A172 (cell line): Measurements from ENCODE around the gene RAD54L2. TPM values are rescaled to one million over a fixed set of nuclear protein-coding genes. Genes with fewer than 3 reads are reported as not detected.
"Not testable (repeated sequence)": the region's sequence is repeated elsewhere in the genome, so short reads cannot be mapped to it uniquely, and the experiment has no call there.

Experiments
- DNase-seq: peaks from one replicate; pipeline ENCODE4 v3.0.0-alpha.2; 2015; ENCODE audit warnings: low spot score
- total RNA-seq: library from RNA; depleted of rRNA; stranded (reverse); fragments of >200 nt; shearing (Covaris generic); gene quantifications from 2 replicates; pipeline ENCODE4 v1.2.3, GENCODE V29; 2014; rRNA removed

The RAD54L2 gene
- total RNA-seq, 1 experiment from 2014 or later, result 10.8 TPM

DNA sequence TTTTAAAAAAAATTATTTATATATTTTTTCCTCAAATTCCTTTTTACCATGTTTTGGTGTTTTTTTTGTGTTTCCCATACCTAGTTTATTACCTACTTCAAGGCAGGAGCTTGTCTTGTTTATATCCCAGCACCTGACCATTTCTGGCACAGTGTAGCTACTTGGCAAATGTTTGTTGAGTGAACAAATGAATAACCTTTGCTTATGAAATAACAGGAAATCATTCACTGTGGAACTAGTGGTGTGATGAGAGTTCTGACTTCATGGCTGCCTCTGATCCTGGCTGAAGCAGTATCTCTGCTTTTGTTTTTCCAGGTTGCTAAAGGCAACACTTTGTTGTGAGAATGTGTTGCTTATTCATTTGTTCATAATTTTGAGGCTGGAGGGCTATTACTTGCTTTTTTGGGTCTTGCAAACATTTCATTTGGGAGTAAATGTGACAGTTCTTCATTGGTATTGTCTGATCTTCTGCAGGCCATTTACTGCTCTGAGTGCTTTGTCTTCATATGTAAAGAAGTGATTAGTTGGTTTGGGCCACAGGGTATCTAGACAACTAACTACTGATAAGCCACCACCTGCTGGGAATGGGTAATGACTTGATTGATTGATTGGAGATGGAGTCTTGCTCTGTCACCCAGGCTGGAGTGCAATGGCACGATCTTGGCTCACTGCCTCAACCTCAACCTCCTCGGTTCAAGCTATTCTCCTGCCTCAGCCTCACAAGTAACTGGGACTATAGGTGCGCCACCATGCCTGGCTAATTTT, 5.7 kb downstream of the RAD54L2 start:
- DNase-seq, result no peak

DNA sequence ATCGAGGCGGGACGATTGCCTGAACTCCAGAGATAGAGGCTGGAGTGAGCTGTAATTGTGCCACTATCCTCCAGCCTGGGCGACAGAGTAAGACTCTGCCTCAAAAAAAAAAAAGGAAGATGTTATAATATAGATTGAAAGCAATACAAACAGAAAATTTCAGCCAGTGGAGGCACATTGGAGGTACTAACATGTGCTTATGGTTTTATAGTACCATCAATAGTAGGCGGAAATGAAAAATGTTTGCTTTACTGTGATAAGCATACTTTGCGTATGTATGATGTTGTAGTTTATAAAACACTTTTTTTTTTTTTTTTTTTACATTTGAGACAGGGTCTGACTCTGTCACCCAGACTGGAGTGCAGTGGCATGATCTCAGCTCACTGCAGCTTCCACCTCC, 8.8 kb downstream of the RAD54L2 start:
- no peak for DNase-seq

DNA sequence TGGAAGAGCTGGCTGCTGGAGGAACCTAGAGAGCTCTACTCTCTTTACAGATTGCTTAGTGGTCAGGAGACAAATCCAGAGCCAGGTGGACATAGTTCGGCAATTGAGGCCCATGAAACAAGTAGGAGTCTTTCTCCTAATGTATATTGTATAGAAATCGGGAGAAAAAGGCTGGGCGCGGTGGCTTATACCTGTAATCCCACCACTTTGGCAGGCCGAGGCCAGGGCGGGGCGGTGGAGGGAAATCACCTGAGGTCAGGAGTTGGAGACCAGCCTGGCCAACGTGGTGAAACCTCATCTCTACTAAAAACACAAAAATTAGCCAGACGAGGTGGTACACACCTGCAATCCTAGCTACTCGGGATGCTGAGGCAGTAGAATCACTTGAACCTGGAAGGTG, 10.8 kb downstream of the RAD54L2 start:
- no peak for DNase-seq

DNA sequence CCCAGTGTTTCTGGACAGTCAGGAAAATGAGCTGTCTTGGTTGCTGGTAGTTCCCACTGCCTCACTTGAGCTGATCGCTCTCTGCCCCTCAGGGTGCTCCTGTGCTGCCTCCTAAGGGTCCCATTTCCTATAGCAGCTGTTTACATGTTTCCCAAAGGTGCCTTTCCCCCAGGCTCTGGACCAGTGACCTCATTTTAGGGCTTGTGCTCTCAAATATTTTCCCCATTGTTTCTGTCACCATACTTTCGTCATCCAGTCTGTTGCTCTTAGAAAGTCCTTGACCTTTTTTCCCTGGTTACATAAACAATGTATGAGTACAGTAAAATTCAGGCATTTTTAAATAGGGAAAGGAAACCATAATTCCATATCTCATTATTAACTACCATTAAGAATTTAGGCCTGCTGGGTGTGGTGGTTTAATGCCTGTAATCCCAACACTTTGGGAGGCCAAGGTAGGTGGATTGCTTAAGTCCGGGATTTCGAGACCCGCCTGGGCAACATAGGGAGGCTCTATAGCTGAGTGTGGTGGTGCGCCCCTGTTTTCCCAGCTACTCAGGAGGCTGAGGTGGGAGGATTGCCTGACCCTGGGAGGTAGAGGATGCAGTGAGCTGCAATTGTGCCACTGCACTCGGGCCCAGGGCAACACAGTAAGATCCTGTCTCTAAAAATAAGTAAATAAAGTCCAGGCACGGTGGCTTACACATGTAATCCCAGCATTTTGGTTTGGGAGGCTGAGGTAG, 11.7 kb downstream of the RAD54L2 start:
- no peak for DNase-seq

DNA sequence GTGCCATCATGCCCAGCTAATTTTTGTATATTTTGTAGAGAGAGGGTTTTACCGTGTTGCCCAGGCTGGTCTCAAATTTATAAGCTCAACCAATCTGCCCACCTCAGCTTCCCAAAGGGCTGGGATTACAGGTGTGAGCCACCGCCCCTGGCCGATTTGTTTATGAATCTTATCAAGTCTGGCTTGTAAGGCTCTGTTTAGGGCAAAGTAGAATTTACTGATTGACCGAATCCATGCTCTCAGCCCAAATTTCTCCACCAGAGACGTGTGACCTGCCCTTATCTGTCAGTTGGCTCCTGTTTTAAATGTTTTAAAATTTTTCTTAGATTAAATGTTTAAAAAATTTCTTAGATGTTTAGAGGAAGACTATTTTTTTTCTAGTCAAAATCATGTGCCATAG, 19.5 kb downstream of the RAD54L2 start:
- DNase-seq, result no peak

DNA sequence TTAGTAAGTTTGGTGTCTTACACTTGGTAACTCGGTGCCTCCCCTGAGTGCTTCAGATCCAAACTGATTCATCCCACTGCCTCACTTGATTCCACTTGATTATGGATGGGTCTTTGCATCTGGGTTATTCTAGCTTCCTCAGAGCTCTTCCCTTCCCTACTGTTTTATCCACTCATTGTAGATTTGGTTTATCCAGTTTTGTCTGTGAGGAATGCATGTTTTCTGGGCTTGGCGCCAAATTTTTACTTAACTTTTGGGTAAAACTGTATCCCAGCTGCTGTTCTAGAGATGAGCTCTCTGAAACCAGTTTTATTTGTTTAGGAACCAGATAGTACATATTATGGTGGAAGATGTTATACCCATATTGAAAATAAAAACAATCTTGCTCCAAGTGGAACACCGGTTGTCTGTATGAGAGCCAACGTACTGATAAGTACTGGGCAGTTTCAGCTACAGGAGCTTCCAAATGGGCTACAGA, 20.9 kb downstream of the RAD54L2 start:
- no peak for DNase-seq

DNA sequence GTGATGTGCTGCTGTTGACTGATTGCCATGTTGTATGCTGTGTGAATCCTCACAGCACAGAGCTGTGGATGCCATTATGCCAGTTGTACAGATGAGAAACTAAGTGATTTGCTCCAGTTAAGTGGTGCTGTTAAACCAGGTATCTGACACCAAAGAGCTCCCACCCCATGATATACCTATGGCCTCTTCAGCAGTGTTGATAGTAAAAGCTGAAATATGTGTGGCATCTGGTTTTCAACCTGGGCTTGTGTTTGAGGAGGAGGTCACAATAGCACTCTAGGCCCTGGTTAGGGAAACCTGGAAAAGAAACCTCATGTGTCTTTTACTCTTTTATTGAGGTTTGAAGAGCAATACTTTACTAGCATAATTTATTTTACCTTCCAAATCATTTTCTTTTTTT, 21.4 kb downstream of the RAD54L2 start:
- DNase-seq, result no peak

DNA sequence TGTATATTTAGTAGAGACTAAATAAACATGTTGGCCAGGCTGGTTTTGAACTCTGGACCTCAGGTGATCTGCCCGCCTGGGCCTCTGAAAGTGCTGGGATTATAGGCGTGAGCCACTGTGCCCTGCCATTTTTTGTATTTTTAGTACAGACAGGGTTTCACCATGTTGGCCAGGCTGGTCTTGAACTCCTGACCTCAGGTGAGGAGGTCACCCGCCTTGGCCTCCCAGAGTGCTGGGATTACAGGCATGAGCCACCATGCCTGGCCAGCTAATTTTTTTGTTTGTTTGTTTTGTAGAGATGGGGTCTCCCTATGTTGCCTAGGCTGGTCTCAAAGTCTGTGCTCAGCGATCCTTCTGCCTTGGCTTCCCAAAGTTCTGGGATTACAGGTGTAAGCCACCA, 23.9 kb downstream of the RAD54L2 start:
- not testable (repeated sequence) for DNase-seq

DNA sequence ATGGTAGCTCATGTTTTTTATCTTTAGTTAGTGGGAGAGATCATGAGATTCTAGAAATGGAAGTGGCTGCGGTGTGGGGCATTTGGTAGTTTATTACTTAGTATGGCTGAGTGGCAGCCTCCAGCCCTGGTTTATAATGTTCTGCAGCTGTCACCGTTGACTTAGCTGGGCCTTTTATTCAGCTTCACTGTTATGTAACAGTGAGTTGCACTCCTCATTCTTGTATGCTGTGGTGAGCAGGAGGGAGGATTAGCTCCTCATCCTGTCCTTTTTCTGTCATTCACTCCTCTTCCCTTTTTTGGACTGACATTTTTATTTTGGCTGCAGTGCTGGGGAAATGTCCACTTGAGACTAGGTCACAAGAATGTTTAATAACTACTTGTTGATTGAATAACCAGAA, 29.5 kb downstream of the RAD54L2 start:
- no peak for DNase-seq

DNA sequence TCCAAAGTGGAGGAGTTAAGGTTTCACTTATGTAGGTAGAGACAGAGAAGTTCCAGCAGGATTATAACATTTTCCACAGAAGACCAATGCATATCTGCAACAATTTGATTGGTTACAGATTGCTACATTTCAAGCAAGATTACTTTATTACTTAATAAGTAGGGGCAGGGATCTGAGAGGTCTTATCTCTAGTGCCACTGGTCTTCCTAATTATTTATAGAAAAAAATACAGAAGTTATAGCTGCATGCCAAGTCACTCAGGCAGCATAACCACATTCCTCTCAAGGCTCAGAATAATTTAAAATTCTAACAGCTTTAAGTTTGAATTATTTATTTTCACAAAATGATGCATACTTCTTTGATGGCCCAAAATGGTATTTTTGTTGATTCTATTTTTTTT, 30.5 kb downstream of the RAD54L2 start:
- no peak for DNase-seq

DNA sequence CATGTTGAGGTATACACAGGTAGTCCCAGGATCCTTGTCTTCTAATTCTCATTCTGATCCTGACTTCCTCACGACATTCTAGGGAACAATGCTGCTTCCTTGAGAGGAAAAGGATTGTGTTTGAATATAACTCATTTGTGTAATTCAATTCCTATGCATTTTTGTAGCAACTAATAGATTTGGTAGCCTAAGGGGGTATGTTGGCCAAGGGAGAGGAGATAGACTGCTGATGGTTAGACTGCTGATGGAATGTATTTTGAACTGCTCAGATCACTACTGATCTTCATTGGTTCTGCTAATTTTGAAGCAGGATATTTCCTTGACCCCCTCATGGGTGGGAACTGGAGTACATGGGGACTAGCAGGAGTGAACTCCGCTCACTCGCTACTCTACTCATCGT, 39.7 kb downstream of the RAD54L2 start:
- DNase-seq, result no peak

DNA sequence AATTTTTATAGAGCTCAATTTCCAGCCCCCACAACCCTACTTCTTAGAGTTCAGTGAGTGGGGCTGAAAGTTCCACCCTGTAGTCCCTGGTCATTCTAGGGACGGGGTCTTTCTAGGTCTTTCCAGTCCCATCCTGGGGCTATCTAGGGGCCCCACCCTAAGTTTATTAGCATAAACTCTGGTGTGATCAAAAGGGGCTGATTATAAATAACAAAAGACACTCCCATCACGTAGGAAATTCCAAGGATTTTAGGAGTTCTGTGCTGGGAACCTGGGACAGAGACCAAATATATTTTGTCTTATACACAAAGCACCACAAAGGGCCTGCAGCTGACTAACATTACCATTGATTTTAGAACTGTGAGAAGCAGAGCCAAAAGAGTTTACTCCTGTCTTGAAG, 41.9 kb downstream of the RAD54L2 start:
- no peak for DNase-seq

DNA sequence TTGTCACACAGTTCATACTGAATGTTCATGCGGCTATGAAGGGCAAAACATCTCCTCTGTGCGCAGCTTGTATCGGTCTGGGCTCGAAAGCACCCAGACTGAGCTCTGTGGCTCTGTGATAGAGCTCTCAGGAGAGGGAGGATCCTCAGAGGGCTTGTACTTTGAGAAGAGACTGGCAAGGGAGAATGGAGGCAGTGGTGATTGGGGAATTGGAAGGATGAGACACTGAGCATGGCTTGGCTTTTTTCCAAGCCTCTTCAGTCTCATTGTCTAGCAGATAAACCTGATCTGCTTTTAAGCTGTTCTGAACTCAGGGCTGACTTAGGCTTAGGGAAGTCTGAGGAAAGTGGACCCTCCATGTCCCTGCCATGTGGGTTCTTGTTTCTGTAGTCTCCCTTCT, 43.0 kb downstream of the RAD54L2 start:
- no peak for DNase-seq

DNA sequence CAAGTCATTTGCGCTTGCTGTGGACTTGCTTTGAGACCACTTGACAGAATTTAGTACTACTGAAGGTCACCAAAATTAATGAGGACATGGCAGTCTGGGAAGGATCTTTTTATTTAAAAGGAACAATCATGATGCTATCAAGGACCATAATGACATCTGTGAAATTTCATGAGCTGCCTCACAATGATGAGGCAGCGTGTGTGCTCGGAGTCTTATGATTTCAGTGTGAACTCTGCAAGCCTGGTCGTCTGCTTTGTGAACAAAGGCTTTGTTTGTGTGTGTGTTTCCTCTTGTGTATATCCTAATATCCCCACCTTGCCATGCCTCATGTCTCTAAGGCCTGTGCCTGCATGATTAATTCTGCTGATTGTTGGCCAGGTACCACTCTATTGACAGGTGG, 46.7 kb downstream of the RAD54L2 start:
- no peak for DNase-seq

DNA sequence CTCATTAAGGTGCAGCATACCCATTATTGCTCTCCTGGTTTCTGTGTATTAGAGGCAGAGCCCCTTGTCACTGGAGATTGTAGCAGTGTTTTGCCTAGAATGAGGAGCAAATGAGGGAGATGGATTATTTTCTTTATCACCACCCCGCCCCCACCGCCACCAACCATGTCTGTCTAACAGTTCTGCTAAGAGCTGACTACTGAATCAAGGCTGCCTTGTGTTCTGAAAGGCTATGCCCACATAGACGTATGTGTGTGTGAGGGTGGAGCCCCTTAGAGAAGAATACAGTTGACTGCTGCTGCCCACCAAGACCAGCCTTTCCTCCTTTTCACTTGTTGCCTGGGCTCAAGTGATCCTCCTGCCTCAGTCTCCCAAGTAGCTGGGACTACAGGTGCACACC, 47.4 kb downstream of the RAD54L2 start:
- DNase-seq, result no peak

Other genes starting within 250 kb of the RAD54L2 start
- 128 and 156 TPM in 2 replicates for gene MANF, start 153.4 kb upstream of the RAD54L2 start, total RNA-seq
- 20.2 and 22.5 TPM in 2 replicates for gene RBM15B, start 147.4 kb upstream of the RAD54L2 start, total RNA-seq
- gene DCAF1, start 38.7 kb upstream of the RAD54L2 start, total RNA-seq, result 13.9 and 14.9 TPM in 2 replicates
- 65.4 and 75.5 TPM in 2 replicates for gene TEX264, start 132.5 kb downstream of the RAD54L2 start, total RNA-seq
- gene GRM2, start 168.3 kb downstream of the RAD54L2 start, total RNA-seq, result not detected in 2 replicates
- not detected in 2 replicates for gene IQCF6, start 240.5 kb downstream of the RAD54L2 start, total RNA-seq